Left ventricle myocardium inferior (tissue), 1 donor: ENCODE measurements around the gene SDK1. TPM values are rescaled to one million over a fixed set of nuclear protein-coding genes. Genes with fewer than 3 reads are reported as not detected.
A peak's percentile ranks its signal among the peaks of the same experiment; 100 is the strongest.

Experiments
- DNase-seq: peaks from one replicate; pipeline ENCODE4 v3.0.0-alpha.2; 2020
- H3K27ac ChIP-seq: fragments of 200-600 bp; replicated peaks from 2 replicates; pipeline ENCODE4 v1.8.0; 2021
- H3K27me3 ChIP-seq: fragments of 200-600 bp; 2 replicates; pipeline ENCODE4 v1.8.0; 2021; ENCODE audit warnings: low read depth
- H3K36me3 ChIP-seq: fragments of 200-600 bp; 2 replicates; pipeline ENCODE4 v1.8.0; 2021
- H3K4me1 ChIP-seq: fragments of 200-600 bp; 2 replicates; pipeline ENCODE4 v1.8.0; 2021
- H3K4me3 ChIP-seq: fragments of 200-600 bp; 2 replicates; pipeline ENCODE4 v1.8.0; 2021; ENCODE audit warnings: mild to moderate bottlenecking, moderate library complexity
- H3K9me3 ChIP-seq: fragments of 200-600 bp; replicated peaks from 2 replicates; pipeline ENCODE4 v1.8.0; 2021
- intact Hi-C: fragments of 100-400 bp; cut with micrococcal nuclease; formaldehyde crosslinking; loops from one replicate; pipeline ENCODE4 v1.11.0; 2022
- total RNA-seq: library from RNA; stranded (reverse); fragmentation: NEBNext Ultra II Directional; extraction: Animal tissue kit (Norgen Biotek cat#: 25700); gene quantifications from one replicate; pipeline ENCODE4 v1.2.1, GENCODE V29; 2021
- TF ChIP-seq, protein P1 (sequence below): fragments of 200-600 bp; IDR thresholded peaks from 2 replicates; pipeline ENCODE4 v1.8.0; 2021; ENCODE audit warnings: antibody characterized with exemption, mild to moderate bottlenecking, borderline replicate concordance
- donor health status: DM: no; HTN: yes; CAD: no; lungs with severe emphysema.

SDK1 gene
- total RNA-seq, 1 donor from 2014 or later: 1.3 TPM

DNA sequence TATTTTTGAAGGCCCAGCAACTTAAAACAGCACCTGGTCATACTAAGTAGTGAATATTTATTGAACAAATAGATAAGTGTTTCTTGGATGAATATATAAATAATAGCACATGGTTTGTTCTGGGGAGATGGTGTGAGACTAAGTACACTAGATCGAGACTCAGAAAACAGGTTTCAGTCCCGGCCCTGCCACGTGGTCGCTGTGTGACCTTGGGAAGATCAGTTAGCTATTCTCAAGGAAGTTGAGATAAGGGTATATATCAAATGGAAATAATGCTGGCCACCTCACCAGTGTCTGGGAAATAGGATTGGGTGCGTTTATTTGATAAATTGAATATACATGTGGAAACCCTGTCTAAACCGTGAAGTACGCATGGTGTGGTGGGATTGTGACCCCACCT lies 354.6 kb downstream of the SDK1 start:
- TF ChIP-seq, protein P1, sequence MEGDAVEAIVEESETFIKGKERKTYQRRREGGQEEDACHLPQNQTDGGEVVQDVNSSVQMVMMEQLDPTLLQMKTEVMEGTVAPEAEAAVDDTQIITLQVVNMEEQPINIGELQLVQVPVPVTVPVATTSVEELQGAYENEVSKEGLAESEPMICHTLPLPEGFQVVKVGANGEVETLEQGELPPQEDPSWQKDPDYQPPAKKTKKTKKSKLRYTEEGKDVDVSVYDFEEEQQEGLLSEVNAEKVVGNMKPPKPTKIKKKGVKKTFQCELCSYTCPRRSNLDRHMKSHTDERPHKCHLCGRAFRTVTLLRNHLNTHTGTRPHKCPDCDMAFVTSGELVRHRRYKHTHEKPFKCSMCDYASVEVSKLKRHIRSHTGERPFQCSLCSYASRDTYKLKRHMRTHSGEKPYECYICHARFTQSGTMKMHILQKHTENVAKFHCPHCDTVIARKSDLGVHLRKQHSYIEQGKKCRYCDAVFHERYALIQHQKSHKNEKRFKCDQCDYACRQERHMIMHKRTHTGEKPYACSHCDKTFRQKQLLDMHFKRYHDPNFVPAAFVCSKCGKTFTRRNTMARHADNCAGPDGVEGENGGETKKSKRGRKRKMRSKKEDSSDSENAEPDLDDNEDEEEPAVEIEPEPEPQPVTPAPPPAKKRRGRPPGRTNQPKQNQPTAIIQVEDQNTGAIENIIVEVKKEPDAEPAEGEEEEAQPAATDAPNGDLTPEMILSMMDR: no peak
- H3K4me3 ChIP-seq: no peak overlapping the region
- H3K36me3 ChIP-seq: no peaks in the 10 kb centered on the region
- H3K4me1 ChIP-seq: no peaks in the 10 kb centered on the region
- H3K27me3 ChIP-seq: no peaks in the 10 kb centered on the region
- DNase-seq: no peak
- no peaks in the 10 kb centered on the region for H3K9me3 ChIP-seq
- intact Hi-C loops: no loop called here
- no peak overlapping the region for H3K27ac ChIP-seq

DNA sequence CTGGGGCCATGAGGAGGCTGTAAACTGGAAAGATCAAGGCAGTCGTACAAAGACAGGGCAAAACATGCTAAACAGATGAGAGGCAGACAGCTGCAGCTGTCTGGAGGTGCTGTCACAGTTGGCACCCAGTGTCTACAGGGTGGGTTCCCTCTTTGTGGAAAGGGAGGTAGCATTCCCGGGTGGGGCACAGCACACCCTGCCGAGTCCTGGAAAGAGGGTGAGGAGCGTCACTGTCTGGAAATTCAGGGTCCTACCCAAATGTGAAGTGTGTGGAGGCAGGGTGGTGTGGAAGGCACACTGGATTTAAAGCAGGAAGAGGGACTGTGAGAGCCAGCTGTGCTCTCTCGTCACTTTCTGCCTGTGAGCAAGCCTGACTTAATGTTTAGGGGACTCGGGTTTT lies 356.2 kb downstream of the SDK1 start:
- H3K27ac ChIP-seq: no peak overlapping the region
- H3K4me1 ChIP-seq: no peaks in the 10 kb centered on the region
- TF ChIP-seq, protein P1: no peak
- intact Hi-C loops: no loop called here
- no peaks in the 10 kb centered on the region for H3K36me3 ChIP-seq
- DNase-seq: no peak
- H3K27me3 ChIP-seq: no peaks in the 10 kb centered on the region
- H3K9me3 ChIP-seq: no peaks in the 10 kb centered on the region
- H3K4me3 ChIP-seq: no peak overlapping the region

DNA sequence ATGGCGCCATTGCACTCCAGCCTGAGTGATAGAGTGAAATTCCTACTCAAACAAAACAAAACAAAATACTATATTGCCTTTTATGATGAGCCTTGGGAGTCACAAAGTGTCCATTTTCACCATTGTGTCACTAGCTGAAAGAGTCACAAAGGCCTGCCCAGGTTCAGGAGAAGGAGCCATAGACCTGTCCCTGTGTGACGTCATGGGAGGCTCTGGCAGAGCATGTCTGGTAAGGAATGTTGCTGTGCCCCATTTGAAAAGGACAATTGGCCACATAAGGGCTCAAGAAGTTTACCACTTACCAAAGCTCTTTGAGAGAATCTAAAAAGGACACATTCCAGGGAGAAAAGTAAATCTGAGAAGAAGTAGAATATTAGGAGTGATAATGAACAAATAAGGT lies 367.7 kb downstream of the SDK1 start:
- Histone ChIP-seq H3K36me3 (no peaks in the 10 kb centered on the region), H3K27me3 (peaks cover 14% of the 10 kb centered on the region), H3K4me3 (no peak overlapping the region), H3K27ac (no peak overlapping the region), H3K9me3 (no peaks in the 10 kb centered on the region), H3K4me1 (no peaks in the 10 kb centered on the region)
- intact Hi-C loops: no loop called here
- TF ChIP-seq, protein P1: no peak
- DNase-seq: no peak

DNA sequence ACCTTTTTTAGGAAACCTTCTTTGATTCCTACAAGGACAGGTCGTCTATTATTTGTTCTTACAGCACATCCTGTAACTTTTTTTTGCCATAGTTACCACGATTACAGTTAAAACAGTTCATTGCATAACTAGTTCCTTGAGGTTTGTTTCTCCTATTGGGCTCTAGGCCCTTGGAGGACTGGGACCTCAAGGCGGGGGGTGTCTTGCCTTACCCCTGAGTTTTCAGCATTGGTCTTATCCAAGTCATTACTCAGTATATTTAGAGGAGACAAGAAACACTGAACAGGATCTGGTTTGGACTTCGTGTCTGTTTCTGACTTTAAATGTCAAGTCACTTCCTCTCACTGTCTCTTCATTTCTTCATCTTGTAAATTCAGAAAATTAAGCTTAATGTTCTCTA lies 369.8 kb downstream of the SDK1 start:
- no peak for DNase-seq
- Histone ChIP-seq H3K4me1 (no peaks in the 10 kb centered on the region), H3K36me3 (no peaks in the 10 kb centered on the region), H3K27me3 (peaks cover 14% of the 10 kb centered on the region), H3K27ac (no peak overlapping the region), H3K9me3 (no peaks in the 10 kb centered on the region), H3K4me3 (no peak overlapping the region)
- TF ChIP-seq, protein P1: no peak
- intact Hi-C loops: no loop called here

DNA sequence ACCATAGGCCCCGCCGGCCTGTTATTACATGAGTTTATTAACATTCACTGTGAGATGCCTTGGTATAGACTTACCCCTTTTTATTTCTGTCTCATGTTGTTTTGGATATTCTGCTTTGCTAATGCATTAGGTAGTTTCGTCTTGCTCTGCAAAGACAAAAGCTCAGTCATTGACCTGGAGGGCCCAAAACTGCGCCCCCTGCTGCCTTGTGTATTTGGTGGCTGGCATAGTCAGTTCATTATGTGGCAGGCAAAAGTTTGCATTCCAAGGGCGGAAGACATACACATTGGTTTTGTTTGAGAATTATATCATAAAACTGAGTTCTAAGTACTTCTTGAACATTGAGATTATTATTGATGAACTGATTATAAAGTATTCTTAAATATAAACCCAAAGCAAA lies 372.5 kb downstream of the SDK1 start:
- peak; percentile 24 for DNase-seq
- H3K27me3 ChIP-seq: peaks cover 3% of the 10 kb centered on the region
- H3K27ac ChIP-seq: no peak overlapping the region
- H3K4me3 ChIP-seq: no peak overlapping the region
- H3K4me1 ChIP-seq: no peaks in the 10 kb centered on the region
- H3K9me3 ChIP-seq: no peaks in the 10 kb centered on the region
- intact Hi-C loops: no loop called here
- TF ChIP-seq, protein P1: peak; percentile 51
- H3K36me3 ChIP-seq: no peaks in the 10 kb centered on the region
